ENCODE measurements around the gene GANAB. TPM values are rescaled to one million over a fixed set of nuclear protein-coding genes. Genes with fewer than 3 reads are reported as not detected.
A peak's percentile ranks its signal among the peaks of the same experiment; 100 is the strongest.
"Not testable (repeated sequence)": the region's sequence is repeated elsewhere in the genome, so short reads cannot be mapped to it uniquely, and the experiment has no call there.

GANAB gene
- total and polyA plus RNA-seq, 2 experiments from 2014 or later, result 82.3 to 272 TPM

DNA sequence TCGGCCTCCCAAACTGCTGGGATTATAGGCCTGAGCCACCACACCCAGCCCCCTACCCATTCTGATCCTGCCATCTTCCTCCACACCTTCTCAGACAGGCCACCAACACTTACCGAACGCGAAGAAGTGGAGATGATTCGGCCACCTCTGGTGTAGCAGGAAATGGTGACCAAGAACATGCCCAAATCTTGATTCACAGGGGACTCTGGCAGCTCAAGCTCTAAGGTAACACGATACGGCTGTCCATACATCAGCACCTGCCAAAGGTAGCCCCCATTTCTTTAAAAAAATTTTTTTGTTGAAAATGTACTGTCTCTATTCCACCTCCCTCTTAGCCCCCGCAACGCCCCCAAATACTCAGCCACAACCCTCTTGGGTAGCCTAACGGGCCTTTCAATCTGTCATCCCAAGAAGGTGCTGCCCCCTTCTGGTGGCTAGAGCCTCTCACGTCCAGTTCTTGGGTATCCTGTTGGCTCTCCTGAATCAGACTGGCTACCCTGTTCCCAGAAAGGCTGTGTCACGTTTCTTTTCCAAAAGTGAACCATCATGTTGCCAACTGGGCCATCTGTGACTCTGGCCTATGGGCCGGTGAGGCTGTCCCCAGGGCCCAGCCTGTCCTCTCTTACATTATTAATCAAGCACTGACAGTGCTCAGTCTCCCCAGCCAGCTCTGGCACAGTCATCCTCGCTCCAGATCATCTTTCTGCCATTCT is 48.2 kb upstream of the GANAB start:
- DNase-seq (ENCODE audit: low spot score) (peak; percentile 94), ATAC-seq (peak; percentile 96)
- TF ChIP-seq REST (IDR thresholded peaks at IDR 0.05; ENCODE audit: unreplicated experiment), result no peak
- TF ChIP-seq CTCF (conservative IDR thresholded peaks at IDR 0.05; ENCODE audit: low read depth in 2 of 2), result peak; percentile 91 to 97
- peak overlapping the region; percentile 83 for H3K27ac ChIP-seq (ENCODE audit: low read depth)
- H4K20me1 ChIP-seq (replicated peaks; ENCODE audit: insufficient read depth), result no peaks in the 10 kb centered on the region; the same call in 1 of the 2 replicates
- H3K4me2 ChIP-seq, result no peak overlapping the region
- H3K4me3 ChIP-seq, result no peak overlapping the region
- no peaks in the 10 kb centered on the region for H3K9me2 ChIP-seq (ENCODE audit: insufficient read depth)
- Mint-ChIP-seq H3K36me3 (ENCODE audit: low read depth) (peaks cover 44% of the 10 kb centered on the region), H3K4me1 (peaks cover 14% of the 10 kb centered on the region; the same call in 2 of the 3 replicates), H3K9me3 (no peaks in the 10 kb centered on the region), H3K27ac (peak overlapping the region; percentile 77), H3K4me3 (no peak overlapping the region; the same call in 2 of the 3 replicates), H3K27me3 (ENCODE audit: insufficient read depth, low read depth, poor library complexity) (peaks cover 10% of the 10 kb centered on the region)
- H3K36me3 ChIP-seq (ENCODE audit: insufficient read depth), result no peaks in the 10 kb centered on the region; the same call in 1 of the 2 replicates
- no peaks in the 10 kb centered on the region for H3K27me3 ChIP-seq (ENCODE audit: insufficient read depth)
- no peaks in the 10 kb centered on the region for H3K79me2 ChIP-seq (replicated peaks; ENCODE audit: insufficient read depth)
- no peaks in the 10 kb centered on the region; the same call in 1 of the 2 replicates for H3K4me1 ChIP-seq (ENCODE audit: insufficient read depth)
- no peak overlapping the region for H2AFZ ChIP-seq
- peaks cover 5% of the 10 kb centered on the region; the same call in 1 of the 2 replicates for H3F3A ChIP-seq (replicated peaks; ENCODE audit: low read depth)

- not testable (repeated sequence) for H3K4me2 ChIP-seq; ATAC-seq; H3K27ac ChIP-seq (ENCODE audit: low read depth); H3K27me3 ChIP-seq (ENCODE audit: insufficient read depth); H3K4me3 ChIP-seq; H3K79me2 ChIP-seq (replicated peaks; ENCODE audit: insufficient read depth); H2AFZ ChIP-seq; H3K9me2 ChIP-seq (ENCODE audit: insufficient read depth); H4K20me1 ChIP-seq (replicated peaks; ENCODE audit: insufficient read depth); DNase-seq (ENCODE audit: low spot score); H3K36me3 ChIP-seq (ENCODE audit: insufficient read depth); H3K9me3 Mint-ChIP-seq; H3F3A ChIP-seq (replicated peaks; ENCODE audit: low read depth); H3K27ac Mint-ChIP-seq; H3K4me3 Mint-ChIP-seq; H3K4me1 ChIP-seq (ENCODE audit: insufficient read depth)
- Mint-ChIP-seq H3K36me3 (ENCODE audit: low read depth) (peaks cover 43% of the 10 kb centered on the region), H3K4me1 (peaks cover 18% of the 10 kb centered on the region; the same call in 2 of the 3 replicates), H3K27me3 (ENCODE audit: insufficient read depth, low read depth, poor library complexity) (peaks cover 10% of the 10 kb centered on the region)
Measured at GRCh38 chr11:62693624-62694023, 47.2 kb upstream of the GANAB start.

All from GM23338 (cell line).